ENCODE data around the gene CEP44.
"Not testable (repeated sequence)": the region's sequence is repeated elsewhere in the genome, so short reads cannot be mapped to it uniquely, and the experiment has no call there.

The CEP44 gene, protein sequence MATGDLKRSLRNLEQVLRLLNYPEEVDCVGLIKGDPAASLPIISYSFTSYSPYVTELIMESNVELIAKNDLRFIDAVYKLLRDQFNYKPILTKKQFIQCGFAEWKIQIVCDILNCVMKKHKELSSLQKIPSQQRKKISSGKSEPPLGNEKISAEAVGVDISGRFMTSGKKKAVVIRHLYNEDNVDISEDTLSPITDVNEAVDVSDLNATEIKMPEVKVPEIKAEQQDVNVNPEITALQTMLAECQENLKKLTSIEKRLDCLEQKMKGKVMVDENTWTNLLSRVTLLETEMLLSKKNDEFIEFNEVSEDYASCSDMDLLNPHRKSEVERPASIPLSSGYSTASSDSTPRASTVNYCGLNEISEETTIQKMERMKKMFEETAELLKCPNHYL

DNA sequence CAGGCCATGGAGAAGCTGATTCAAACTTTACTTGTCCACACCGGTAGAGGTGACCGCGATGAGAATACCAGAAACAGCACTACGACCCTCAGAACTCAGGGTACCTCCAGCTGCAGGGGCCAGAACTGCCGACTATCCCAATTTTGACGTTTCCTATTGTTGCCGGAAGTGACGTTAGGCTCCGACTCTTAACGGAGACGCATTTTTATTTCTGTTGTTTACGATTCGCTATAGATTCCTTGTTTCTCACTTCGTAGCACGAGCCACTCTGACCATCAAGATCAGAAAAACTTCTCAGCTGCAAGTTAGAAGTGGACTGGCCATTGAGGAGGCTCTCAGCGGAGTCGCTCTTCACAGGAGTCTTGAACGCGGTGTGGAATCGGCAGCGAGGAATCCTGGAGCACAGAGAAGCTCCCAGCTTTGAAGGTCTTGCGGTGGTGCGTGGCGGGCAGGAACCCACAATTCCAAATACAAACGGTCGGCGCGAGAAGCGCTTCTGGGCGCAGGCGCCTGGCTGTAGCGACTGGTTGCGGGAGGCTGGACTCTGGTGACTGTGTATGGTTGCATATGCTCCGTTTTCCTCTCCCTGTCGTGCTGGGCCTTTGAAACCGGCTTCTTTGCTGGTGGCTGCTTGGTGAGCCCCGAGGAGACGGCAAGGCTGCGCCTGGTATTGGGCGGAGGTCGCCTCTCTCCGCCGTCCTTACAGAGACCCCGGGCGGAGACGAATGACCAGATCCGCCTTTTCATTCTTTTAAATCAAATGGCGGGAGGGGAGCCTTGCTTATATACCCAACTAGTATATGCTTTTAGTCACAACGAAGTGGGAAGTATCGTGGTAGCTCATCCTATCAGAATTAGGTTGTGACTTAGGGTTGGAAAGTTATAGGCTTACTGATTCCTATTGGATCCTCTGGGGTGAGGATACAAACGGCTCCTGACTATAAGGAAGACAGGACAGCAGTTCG lies at the start of gene CEP44, which contains the start of gene FBXO8:
CEP44 (plus strand) TSS at position 405 of the 965 bp plus-strand sequence. CDS start 15,211 bp downstream, outside the sequence.
FBXO8 (minus strand) TSS at position 161 of the 965 bp plus-strand sequence. CDS start 20,575 bp downstream, outside the sequence.
- DNase-seq: peak; percentile 32 to 66

DNA sequence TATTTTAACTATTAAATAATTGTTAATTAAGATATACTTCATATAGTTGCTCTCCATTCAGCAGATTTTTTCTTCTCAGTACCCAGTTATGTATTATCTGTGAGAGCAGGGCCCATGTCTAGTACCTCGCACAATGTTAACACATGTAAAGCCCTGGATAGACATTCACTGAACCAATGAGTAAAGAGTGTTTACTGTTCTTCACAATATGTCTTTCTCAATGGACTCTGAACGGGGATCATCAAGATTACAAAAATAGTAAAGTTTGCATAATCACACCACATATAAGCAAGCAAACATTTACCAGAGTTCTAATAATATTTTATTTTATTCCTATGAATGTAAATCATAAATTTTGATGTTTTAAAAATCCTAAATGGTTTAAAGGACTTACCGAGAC lies 47.4 kb upstream of the CEP44 start:
- no peak for DNase-seq

DNA sequence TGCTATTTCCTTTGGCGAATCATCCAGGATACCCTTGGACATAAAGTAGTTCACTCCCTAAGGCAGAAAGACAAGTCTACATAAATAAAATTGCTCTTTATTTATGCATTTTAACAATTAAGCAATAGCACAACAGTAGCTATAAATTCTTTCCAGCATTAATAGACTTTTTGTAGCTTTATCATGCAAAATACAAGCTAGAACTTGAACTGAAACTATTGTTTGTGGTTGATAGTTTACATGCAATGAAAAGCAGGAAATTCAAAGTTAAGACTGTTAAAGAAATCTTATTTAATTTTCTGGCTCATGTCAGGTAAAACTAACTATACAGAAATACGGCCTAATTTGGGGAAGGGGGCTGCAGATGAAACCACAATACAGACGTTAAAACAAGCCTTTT lies 42.5 kb upstream of the CEP44 start:
- no peak for DNase-seq

- no peak for DNase-seq
Observed at GRCh38 chr4:174244441-174244840, 39.3 kb upstream of the CEP44 start.

- no peak for DNase-seq
Observed at GRCh38 chr4:174245714-174246113, 38.0 kb upstream of the CEP44 start.

GRCh38 chr4:174248407-174248806 lies 35.3 kb upstream of the CEP44 start:
- peak; percentile 0 to 49 for DNase-seq

GRCh38 chr4:174252412-174252811 lies 31.3 kb upstream of the CEP44 start:
- no peak for DNase-seq

GRCh38 chr4:174254613-174255012 lies 29.1 kb upstream of the CEP44 start:
- DNase-seq: no peak

DNA sequence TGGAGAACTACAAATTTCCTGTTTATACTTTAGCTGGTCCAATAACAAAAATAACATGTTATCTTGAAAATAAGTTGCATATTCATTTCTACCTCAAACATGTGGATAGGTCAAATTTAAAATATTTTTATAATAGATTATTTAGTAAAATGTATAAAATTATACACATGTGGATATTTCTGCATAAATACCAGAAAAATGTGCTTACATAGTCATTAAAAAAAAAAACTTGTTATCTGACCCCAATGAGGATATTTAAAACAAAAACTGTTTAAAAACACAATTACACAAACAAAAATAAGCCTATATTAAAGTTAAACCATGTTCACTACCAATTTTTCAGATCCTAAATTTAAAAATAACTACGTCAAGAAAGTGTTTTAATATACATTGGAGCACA lies 28.3 kb upstream of the CEP44 start:
- no peak for DNase-seq

DNA sequence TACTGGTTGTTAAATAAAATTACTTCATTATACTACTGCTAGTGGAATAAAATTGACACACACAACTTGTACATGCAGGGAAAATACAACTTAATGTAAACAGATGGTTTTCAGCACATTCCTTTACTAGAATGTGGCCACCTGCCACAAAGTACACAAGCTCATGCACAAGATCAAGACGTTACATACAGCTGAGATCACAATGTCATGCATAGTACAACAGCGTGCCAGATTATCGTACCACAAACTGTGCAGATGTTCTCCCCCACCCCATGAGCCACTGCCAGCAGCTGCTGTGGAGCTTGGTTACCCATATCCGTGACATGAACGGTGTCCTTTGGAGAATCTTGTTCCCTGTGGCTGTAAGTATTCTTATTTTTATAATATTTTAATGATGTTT lies 27.9 kb upstream of the CEP44 start:
- no peak for DNase-seq

DNA sequence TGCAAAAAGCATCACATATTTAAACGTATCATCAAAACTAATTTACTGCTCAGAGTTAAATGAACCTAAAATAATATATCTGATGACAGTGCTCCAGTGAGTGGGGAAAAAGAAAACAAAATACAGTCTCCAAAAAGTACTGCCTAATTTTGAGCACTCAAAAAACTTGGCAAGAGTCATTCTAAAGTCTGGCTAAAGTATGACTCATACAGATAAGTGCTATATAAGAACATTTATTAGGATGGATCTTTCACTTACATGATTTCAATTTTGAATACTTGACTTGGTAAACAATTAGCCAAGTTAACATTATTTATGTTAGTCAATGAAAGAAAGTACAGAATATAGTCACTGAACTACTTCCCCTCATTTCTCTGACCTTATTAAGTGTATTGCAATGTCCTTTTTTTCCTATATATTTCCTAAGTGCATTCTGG lies 27.4 kb upstream of the CEP44 start:
- no peak for DNase-seq

DNA sequence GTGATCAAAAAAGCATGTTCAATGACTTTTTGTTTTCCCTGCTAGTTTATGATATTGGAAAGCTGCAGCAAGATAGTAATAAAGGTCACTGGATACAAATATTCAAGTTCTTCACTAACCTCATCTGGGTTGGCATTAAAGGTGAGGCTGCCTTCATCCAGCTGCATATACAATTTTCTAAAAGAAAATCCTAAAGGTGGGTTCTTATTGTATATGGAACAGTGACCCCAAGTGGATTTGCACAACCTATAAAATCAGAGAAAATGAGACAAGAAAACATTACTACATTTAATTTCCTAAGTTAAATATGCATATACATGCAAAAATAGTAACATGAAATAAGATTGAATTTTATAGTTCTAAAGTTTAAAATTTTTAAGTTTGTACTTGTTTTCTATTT lies 24.1 kb upstream of the CEP44 start:
- no peak for DNase-seq

- DNase-seq: no peak
Observed at GRCh38 chr4:174260099-174260498, 23.6 kb upstream of the CEP44 start.

DNA sequence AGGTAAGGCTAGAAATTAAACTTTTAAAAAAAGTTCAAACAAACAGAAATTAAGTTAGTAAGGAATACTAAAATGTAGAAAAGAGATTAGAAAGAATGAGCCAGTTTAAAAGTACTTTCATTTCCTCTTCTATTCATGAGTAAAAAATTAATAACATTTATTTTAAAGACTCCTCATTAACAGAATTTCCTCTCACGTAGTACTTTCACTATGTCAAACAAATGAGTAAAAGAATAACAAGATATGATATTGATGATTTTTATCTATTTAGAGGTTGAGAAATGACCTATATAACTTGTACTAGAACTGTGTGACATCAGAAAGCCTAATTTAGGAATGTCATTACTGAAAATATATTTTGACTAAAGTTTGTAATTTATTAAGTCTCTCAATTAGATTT lies 22.3 kb upstream of the CEP44 start:
- DNase-seq: not testable (repeated sequence)

DNA sequence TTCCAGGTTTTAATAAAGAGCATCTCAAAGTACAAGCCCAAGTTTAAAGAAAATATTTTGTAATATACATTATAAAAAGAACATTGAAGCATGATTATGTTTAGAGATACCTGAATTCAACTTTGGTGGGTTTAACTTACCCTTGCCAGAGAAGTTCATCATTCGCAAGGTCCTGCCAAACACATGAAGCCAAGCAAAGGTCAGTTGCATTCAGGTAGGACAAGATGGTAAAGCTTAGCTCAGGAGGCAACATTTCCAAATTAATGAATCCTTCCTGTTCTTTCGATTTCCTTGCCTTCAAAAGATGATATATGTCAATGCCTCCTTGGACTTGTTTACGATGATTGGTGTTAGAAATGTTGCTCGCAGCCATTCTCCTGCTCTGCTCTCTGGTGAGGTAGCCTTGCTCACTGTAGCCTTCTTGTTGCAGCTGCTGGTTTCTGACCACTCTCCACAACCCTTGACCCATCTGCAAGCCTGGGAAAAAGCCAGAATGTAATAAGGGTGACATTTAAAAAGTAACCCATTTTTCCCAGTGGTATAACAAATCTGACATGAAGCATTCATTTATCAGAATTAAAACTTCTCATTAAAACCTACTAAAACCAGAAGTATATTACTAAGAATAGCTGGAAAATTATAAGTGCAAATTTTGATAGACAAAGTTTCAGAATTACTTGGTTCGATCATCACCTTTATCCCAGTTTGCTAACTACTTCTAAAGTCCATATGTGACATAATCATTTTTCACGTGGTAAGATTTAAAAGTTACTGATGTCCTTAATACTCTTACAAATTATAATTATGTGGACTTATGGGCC lies 20.9 kb upstream of the CEP44 start:
- no peak for DNase-seq

DNA sequence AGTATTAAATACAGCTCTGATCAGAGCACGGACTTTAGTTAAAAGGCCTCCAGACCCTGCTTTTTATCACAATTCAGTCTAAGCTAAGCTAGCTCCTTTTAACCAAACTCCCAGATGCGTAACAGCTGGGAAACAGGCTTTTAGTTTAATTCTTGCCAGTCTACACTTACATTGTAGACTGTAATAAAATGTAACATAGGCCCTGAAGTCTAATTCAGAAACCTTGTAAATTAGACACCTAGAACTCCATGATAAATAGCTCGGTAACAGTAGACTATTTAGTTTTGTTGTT lies 20.3 kb upstream of the CEP44 start:
- no peak for DNase-seq

GRCh38 chr4:174265916-174266315 lies 17.8 kb upstream of the CEP44 start:
- DNase-seq: peak in 1 of 2 experiments; percentile 63

- DNase-seq: no peak
Observed at GRCh38 chr4:174266416-174266815, 17.3 kb upstream of the CEP44 start.

DNA sequence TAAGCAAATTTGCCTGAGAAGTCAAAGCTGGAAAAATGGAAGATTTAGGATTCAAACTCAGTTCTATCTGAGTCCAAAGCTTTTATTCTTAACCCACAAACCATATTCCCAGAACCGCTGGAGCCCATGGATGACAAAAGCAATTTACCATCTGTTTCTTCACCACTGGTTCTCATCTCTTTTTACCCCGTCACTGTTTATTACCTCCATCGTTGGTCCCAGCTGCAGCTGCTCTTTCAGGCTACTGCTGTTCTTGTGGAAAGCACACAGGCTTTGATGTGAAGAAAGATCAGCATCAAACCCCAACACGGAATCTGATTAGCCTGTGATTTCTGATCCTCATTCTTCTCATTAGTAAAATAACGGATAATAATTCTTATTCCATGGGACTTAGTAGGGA lies 9.8 kb upstream of the CEP44 start:
- peak; percentile 28 to 48 for DNase-seq

DNA sequence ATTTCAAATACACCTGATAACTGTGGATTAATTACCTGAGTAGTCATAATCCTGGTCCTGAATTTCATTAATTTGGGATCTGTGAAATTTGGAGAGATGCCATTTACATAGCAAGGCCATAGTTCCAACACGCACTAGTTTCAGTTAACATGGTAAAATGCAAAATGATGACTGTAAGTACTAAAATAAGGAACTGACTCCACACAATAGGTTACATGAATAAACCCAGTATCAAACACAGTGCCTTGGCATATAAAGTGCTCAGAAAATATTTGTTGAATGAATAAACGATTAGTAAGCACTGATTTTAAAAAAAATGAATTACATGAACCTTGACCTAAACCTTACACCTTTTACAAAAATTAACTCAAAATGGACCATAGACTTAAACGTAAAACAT lies 9.3 kb upstream of the CEP44 start:
- DNase-seq: no peak

DNA sequence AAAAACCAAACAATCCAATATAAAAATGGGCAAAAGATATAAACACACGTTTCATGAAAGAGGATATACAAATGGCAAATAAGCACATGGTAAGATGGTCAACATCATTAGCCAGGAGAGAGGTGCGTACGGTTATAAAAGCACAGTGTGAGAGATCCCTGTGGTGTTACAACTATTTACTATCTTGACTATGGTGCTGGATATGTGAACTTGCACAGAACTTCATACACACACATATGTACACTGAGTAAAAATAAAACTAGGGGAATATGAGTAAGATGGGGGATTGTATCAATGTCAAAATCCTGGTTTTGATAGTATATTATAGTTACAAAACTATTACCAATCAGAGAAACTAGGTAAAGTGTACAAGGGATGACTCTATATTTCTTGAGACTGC lies 8.6 kb upstream of the CEP44 start:
- DNase-seq: peak in 1 of 2 experiments; percentile 69

DNA sequence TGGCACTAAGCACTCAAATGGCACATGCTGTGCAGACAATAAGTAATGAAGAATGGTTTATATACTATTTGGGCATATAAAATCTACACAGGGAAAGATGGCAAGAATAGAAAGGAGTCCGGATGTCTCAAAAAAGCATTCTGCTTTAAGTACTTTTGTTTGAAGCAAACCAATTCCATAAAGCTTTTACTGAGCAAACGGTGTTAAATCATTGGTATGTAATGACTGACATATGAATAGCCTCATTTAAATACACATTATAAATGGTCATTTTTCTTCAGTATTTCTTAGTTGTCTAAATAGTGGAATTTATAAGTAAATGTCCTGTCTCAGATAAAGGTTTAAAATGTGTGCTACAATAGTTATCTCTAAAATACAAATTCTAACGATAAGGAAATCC lies 6.3 kb upstream of the CEP44 start:
- peak in 1 of 2 experiments; percentile 29 for DNase-seq

DNA sequence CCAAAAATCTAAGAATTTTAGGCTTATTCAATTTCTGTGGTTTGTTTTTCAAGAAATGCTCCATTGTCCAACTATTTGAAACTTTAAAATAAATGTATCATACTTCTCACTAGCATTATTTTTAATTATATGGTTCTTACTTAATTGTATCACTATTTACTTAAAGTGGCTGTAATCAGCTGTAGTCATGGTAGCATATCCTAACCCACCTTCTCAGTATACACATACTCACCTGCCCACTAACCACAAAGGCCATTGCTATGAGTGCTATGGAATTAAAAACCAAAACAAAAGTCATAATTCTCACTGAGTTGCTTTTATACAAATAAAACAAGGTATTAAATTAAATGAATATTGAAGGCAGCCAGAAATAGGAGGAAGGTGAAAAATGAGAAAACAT lies 5.2 kb upstream of the CEP44 start:
- peak; percentile 38 to 67 for DNase-seq
